SK-N-SH treated with all-trans-retinoic acid at 6 μM for 48 hours (cell line): ENCODE results near the gene SEC61B.
"Not testable (repeated sequence)": the region's sequence is repeated elsewhere in the genome, so short reads cannot be mapped to it uniquely, and the experiment has no call there.

Experiments used
- ARNTL ChIP-seq: fragments of 450-650 bp; formaldehyde crosslinking; IDR thresholded peaks from 2 replicates; pipeline ENCODE4 v1.5.0; 2020; ENCODE audit warnings: low read depth, mild to moderate bottlenecking, moderate library complexity, borderline replicate concordance
- PATZ1 ChIP-seq: fragments of 250-450 bp; sonication (Bioruptor Pico); IDR thresholded peaks from 2 replicates; pipeline ENCODE4 v1.8.0; 2020; ENCODE audit warnings: mild to moderate bottlenecking, moderate library complexity, borderline replicate concordance
- POU6F1 ChIP-seq: fragments of 250-450 bp; sonication (Bioruptor Pico); IDR thresholded peaks from 2 replicates; pipeline ENCODE4 v1.8.0; 2021; ENCODE audit warnings: low read depth, mild to moderate bottlenecking, moderate library complexity, borderline replicate concordance
- PPARA ChIP-seq: fragments of 250-450 bp; sonication (Bioruptor Pico); IDR thresholded peaks from 2 replicates; pipeline ENCODE4 v1.5.0; 2020; ENCODE audit warnings: mild to moderate bottlenecking, borderline replicate concordance
- SNAI2 ChIP-seq: fragments of 250-450 bp; sonication (Bioruptor Pico); IDR thresholded peaks from 2 replicates; pipeline ENCODE4 v1.5.0; 2020; ENCODE audit warnings: mild to moderate bottlenecking, moderate library complexity
- TCF4 ChIP-seq: fragments of 250-450 bp; sonication (Bioruptor Pico); IDR thresholded peaks from 2 replicates; pipeline ENCODE4 v1.8.0; 2021; ENCODE audit warnings: mild to moderate bottlenecking, moderate library complexity, borderline replicate concordance
- ZC3H10 ChIP-seq: fragments of 250-450 bp; sonication (Bioruptor Pico); IDR thresholded peaks from 2 replicates; pipeline ENCODE4 v1.5.1; 2021; ENCODE audit warnings: mild to moderate bottlenecking, moderate library complexity
- ZFP3 ChIP-seq: fragments of 250-450 bp; sonication (Bioruptor Pico); IDR thresholded peaks from 2 replicates; pipeline ENCODE4 v1.5.0; 2020; ENCODE audit warnings: mild to moderate bottlenecking, moderate library complexity
- ZFP30 ChIP-seq: fragments of 450-650 bp; formaldehyde crosslinking; IDR thresholded peaks from 2 replicates; pipeline ENCODE4 v1.5.0; 2022; ENCODE audit warnings: mild to moderate bottlenecking, moderate library complexity
- ZNF70 ChIP-seq: fragments of 450-650 bp; formaldehyde crosslinking; IDR thresholded peaks from 2 replicates; pipeline ENCODE4 v1.5.0; 2020; ENCODE audit warnings: mild to moderate bottlenecking, moderate library complexity
- TF ChIP-seq, protein P1 (sequence below): fragments of 250-450 bp; sonication (Bioruptor Pico); IDR thresholded peaks from 2 replicates; pipeline ENCODE4 v1.5.1; 2020; ENCODE audit warnings: low read depth, mild to moderate bottlenecking, moderate library complexity

DNA sequence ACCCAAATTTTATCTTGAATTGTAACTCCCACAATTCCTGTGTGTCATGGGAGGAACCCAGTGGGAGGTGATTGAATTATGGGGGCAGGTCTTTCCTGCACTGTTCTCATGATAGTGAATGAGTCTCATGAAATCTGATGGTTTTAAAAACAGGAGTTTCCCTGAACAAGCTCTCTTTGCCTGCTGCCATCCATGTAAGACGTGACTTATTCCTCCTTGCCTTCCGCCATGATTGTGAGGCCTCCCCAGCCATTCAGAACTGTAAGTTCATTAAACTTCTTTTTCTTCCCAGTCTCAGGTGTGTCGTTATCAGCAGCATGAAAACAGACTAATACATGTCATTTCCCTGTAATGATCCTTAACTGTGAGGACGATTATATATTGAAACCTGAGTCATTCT is 15.8 kb downstream of the SEC61B start:
- TF ChIP-seq PATZ1 (CRISPR knock-in tag); PPARA (CRISPR knock-in tag); POU6F1 (CRISPR knock-in tag); ARNTL (CRISPR knock-in tag); ZNF70; ZFP3 (CRISPR knock-in tag); ZC3H10; ZFP30; SNAI2 (CRISPR knock-in tag); TCF4 (CRISPR knock-in tag): not testable (repeated sequence)
- TF ChIP-seq, protein P1, sequence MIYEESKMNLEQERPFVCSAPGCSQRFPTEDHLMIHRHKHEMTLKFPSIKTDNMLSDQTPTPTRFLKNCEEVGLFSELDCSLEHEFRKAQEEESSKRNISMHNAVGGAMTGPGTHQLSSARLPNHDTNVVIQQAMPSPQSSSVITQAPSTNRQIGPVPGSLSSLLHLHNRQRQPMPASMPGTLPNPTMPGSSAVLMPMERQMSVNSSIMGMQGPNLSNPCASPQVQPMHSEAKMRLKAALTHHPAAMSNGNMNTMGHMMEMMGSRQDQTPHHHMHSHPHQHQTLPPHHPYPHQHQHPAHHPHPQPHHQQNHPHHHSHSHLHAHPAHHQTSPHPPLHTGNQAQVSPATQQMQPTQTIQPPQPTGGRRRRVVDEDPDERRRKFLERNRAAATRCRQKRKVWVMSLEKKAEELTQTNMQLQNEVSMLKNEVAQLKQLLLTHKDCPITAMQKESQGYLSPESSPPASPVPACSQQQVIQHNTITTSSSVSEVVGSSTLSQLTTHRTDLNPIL (CRISPR knock-in tag) = not testable (repeated sequence)
